ENCODE data around the gene KYAT1. TPM values are rescaled to one million over a fixed set of nuclear protein-coding genes. Genes with fewer than 3 reads are reported as not detected.
"Not testable (repeated sequence)": the region's sequence is repeated elsewhere in the genome, so short reads cannot be mapped to it uniquely, and the experiment has no call there.

KYAT1 gene
- total RNA-seq, 2 experiments from 2014 or later = 10.1 to 10.9 TPM

GRCh38 chr9:128892221-128892921, 10.6 kb upstream of the KYAT1 start:
- ChIA-PET CTCF (no interaction called here), POLR2A (no interaction called here)

- CTCF ChIA-PET = no interaction called here
- POLR2A ChIA-PET = interaction anchor here (1.0 kb wide), 1 partner anchor 9 kb away, joined by 3 read pairs; no protein-coding TSS in a partner anchor
These were observed 9.8 kb upstream of the KYAT1 start for GRCh38 chr9:128891321-128892220.

- ChIA-PET CTCF (interaction anchor here (1.6 kb wide), 1 partner anchor 40 kb away, joined by 6 read pairs; no protein-coding TSS in a partner anchor), POLR2A (no interaction called here)
These were observed 6.2 kb upstream of the KYAT1 start for GRCh38 chr9:128887914-128888350.

GRCh38 chr9:128887049-128887448, 5.3 kb upstream of the KYAT1 start:
- CTCF ChIA-PET = interaction anchor here (1.0 kb wide), 1 partner anchor 24 kb away, joined by 3 read pairs; no protein-coding TSS in a partner anchor
- POLR2A ChIA-PET = no interaction called here

- POLR2A ChIA-PET = no interaction called here
- CTCF ChIA-PET = interaction anchor here (1.0 kb wide), 1 partner anchor 23 kb away, joined by 3 read pairs; no protein-coding TSS in a partner anchor
These were observed 4.6 kb upstream of the KYAT1 start for GRCh38 chr9:128886211-128886891.

GRCh38 chr9:128885798-128886197, 4.0 kb upstream of the KYAT1 start:
- CTCF ChIA-PET = interaction anchor here (1.0 kb wide), 1 partner anchor 22 kb away, joined by 3 read pairs; no protein-coding TSS in a partner anchor
- POLR2A ChIA-PET = no interaction called here

- ChIA-PET CTCF (interaction anchor here (1.4 kb wide), 1 partner anchor 15 kb away, joined by 3 read pairs; no protein-coding TSS in a partner anchor), POLR2A (no interaction called here)
These were observed 3.6 kb upstream of the KYAT1 start for GRCh38 chr9:128885376-128885775.

GRCh38 chr9:128884164-128884563, 2.4 kb upstream of the KYAT1 start:
- CTCF ChIA-PET = interaction anchor here (1.4 kb wide), 1 partner anchor 17 kb away, joined by 3 read pairs; no protein-coding TSS in a partner anchor
- POLR2A ChIA-PET = interaction anchor here (0.6 to 0.8 kb wide), 2 partner anchors 8 to 970 kb away, joined by 4 read pairs; no protein-coding TSS in a partner anchor

GRCh38 chr9:128882677-128883603, 1.2 kb upstream of the KYAT1 start:
- ChIA-PET POLR2A (interaction anchor here (0.8 to 1.0 kb wide), 2 partner anchors 9 to 199 kb away, joined by 3 read pairs; no protein-coding TSS in a partner anchor), CTCF (interaction anchor here (1.1 to 1.7 kb wide), 3 partner anchors 23 to 112 kb away, joined by 3 to 4 read pairs (median 3); partner anchors contain the start of gene ZER1)

GRCh38 chr9:128877852-128878251, 3.9 kb downstream of the KYAT1 start:
- CTCF ChIA-PET = interaction anchor here (1.1 to 2.1 kb wide), 2 partner anchors 45 to 51 kb away, joined by 3 to 9 read pairs; no protein-coding TSS in a partner anchor
- POLR2A ChIA-PET = no interaction called here

- POLR2A ChIA-PET = interaction anchor here (0.7 kb wide), 1 partner anchor 1031 kb away, joined by 4 read pairs; no protein-coding TSS in a partner anchor
These were observed 10.8 kb downstream of the KYAT1 start for GRCh38 chr9:128870941-128871265.

GRCh38 chr9:128870128-128870940, 11.4 kb downstream of the KYAT1 start:
- ChIA-PET CTCF (interaction anchor here (0.6 to 0.9 kb wide), 2 partner anchors 58 to 84 kb away, joined by 3 read pairs; no protein-coding TSS in a partner anchor), POLR2A (interaction anchor here (0.7 kb wide), 1 partner anchor 1031 kb away, joined by 4 read pairs; no protein-coding TSS in a partner anchor)

More at GRCh38 chr9:128870941-128871265, 10.8 kb downstream of the KYAT1 start:
- CTCF ChIA-PET = not testable (repeated sequence)

- ChIA-PET CTCF (interaction anchor here (0.5 to 5.1 kb wide), 9 partner anchors 12 to 343 kb away, joined by 3 to 43 read pairs (median 4); no protein-coding TSS in a partner anchor), POLR2A (no interaction called here)
These were observed 18.1 kb downstream of the KYAT1 start for GRCh38 chr9:128863647-128864046.

GRCh38 chr9:128862401-128862851, 19.3 kb downstream of the KYAT1 start:
- CTCF ChIA-PET = interaction anchor here (1.6 to 5.1 kb wide), 3 partner anchors 63 to 87 kb away, joined by 5 to 43 read pairs (median 13); no protein-coding TSS in a partner anchor
- POLR2A ChIA-PET = no interaction called here

GRCh38 chr9:128861501-128861900, 20.2 kb downstream of the KYAT1 start:
- CTCF ChIA-PET = interaction anchor here (0.6 to 5.1 kb wide), 3 partner anchors 64 to 816 kb away, joined by 4 to 43 read pairs (median 13); no protein-coding TSS in a partner anchor
- POLR2A ChIA-PET = interaction anchor here (0.6 kb wide), 1 partner anchor 1012 kb away, joined by 6 read pairs; no protein-coding TSS in a partner anchor

- CTCF ChIA-PET = interaction anchor here (0.6 to 5.1 kb wide), 2 partner anchors 67 to 815 kb away, joined by 4 to 43 read pairs; no protein-coding TSS in a partner anchor
- POLR2A ChIA-PET = no interaction called here
These were observed 20.8 kb downstream of the KYAT1 start for GRCh38 chr9:128860937-128861336.

GRCh38 chr9:128858476-128858875, 23.3 kb downstream of the KYAT1 start:
- CTCF ChIA-PET = interaction anchor here (0.7 kb wide), 1 partner anchor 420 kb away, joined by 4 read pairs; no protein-coding TSS in a partner anchor
- POLR2A ChIA-PET = not testable (repeated sequence)
